Stimulated activated CD4-positive, alpha-beta T cell treated with anti-CD3 and anti-CD28 coated beads, Interleukin-1b, Interleukin-23, amount 100 ng/mL, for 4 hours (primary cell): Measurements from ENCODE around the gene MS4A18.
"Not testable (repeated sequence)": the region's sequence is repeated elsewhere in the genome, so short reads cannot be mapped to it uniquely, and the experiment has no call there.

Experiments
- DNase-seq, 2 donors: peaks; one replicate each; pipeline ENCODE4 v3.0.0-alpha.2; 2020; ENCODE audit warnings: low read depth in 2 of 2

The MS4A18 gene

GRCh38 chr11:60739114-60739513 lies 14.6 kb downstream of the MS4A18 start:
- DNase-seq, result no peak

- DNase-seq, result no peak
Observed at GRCh38 chr11:60740573-60740972, 16.1 kb downstream of the MS4A18 start.

GRCh38 chr11:60741421-60741820 lies 16.9 kb downstream of the MS4A18 start:
- no peak for DNase-seq

GRCh38 chr11:60743058-60743457 lies 18.5 kb downstream of the MS4A18 start:
- no peak for DNase-seq

GRCh38 chr11:60744114-60744513 lies 19.6 kb downstream of the MS4A18 start:
- DNase-seq, result no peak

GRCh38 chr11:60747359-60747873 lies 22.9 kb downstream of the MS4A18 start:
- DNase-seq, result no peak

- DNase-seq, result no peak
Observed at GRCh38 chr11:60748225-60748624, 23.7 kb downstream of the MS4A18 start.

- no peak for DNase-seq
Observed at GRCh38 chr11:60748821-60749220, 24.3 kb downstream of the MS4A18 start.

- no peak for DNase-seq
Observed at GRCh38 chr11:60750911-60751310, 26.4 kb downstream of the MS4A18 start.

- DNase-seq, result no peak
Observed at GRCh38 chr11:60753309-60753708, 28.8 kb downstream of the MS4A18 start.

GRCh38 chr11:60754887-60755286 lies 30.4 kb downstream of the MS4A18 start:
- no peak for DNase-seq

GRCh38 chr11:60756307-60757032 lies 31.9 kb downstream of the MS4A18 start, which contains the start of gene MS4A15:
Gene MS4A15, plus strand, starts transcription at chr11:60756867. Its CDS starts 6,867 bp downstream, at chr11:60763734.
- no peak for DNase-seq

- DNase-seq, result no peak
Observed at GRCh38 chr11:60757231-60757800, 32.8 kb downstream of the MS4A18 start.

GRCh38 chr11:60758671-60759070 lies 34.2 kb downstream of the MS4A18 start:
- not testable (repeated sequence) for DNase-seq

- not testable (repeated sequence) for DNase-seq
Observed at GRCh38 chr11:60759438-60760225, 35.1 kb downstream of the MS4A18 start.

- DNase-seq, result no peak
Observed at GRCh38 chr11:60761436-60762190, 37.1 kb downstream of the MS4A18 start.

- DNase-seq, result no peak
Observed at GRCh38 chr11:60762851-60763691, 38.6 kb downstream of the MS4A18 start.

GRCh38 chr11:60763692-60764369 lies 39.3 kb downstream of the MS4A18 start:
- no peak for DNase-seq

- no peak for DNase-seq
Observed at GRCh38 chr11:60764879-60765278, 40.4 kb downstream of the MS4A18 start.

GRCh38 chr11:60765355-60765754 lies 40.8 kb downstream of the MS4A18 start:
- DNase-seq, result no peak
